Measurements from ENCODE around the gene SLC2A9. TPM values are rescaled to one million over a fixed set of nuclear protein-coding genes. Genes with fewer than 3 reads are reported as not detected.

SLC2A9 gene
- total and polyA plus RNA-seq, 2 of the 13 experiments (the other 11 are each of a cell fraction or from before 2014, with no cell fraction given): 36.2 to 42.3 TPM

DNA sequence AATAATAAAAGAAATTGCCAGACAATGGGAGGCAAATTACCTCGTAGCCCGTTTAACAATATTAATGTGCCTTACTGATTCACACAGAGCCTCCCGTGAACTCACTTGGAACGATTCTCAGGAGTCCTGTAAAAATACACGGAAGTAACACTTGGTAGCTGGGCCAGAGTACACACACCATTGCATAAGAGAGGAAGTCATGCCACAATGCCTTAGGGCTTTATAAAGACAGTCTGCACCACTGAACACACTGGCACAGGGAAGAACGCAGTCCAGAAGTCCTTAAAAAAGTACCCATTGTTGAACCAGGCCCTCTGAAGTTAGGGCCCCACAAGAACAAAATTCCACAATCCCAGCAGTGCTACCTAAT lies 15.1 kb downstream of the SLC2A9 start (continued):
- TF ChIP-seq, protein P1, sequence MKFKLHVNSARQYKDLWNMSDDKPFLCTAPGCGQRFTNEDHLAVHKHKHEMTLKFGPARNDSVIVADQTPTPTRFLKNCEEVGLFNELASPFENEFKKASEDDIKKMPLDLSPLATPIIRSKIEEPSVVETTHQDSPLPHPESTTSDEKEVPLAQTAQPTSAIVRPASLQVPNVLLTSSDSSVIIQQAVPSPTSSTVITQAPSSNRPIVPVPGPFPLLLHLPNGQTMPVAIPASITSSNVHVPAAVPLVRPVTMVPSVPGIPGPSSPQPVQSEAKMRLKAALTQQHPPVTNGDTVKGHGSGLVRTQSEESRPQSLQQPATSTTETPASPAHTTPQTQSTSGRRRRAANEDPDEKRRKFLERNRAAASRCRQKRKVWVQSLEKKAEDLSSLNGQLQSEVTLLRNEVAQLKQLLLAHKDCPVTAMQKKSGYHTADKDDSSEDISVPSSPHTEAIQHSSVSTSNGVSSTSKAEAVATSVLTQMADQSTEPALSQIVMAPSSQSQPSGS (CRISPR knock-in tag; IDR thresholded peaks at IDR 0.05): 0 out of 2 replicates have a peak, but pooled peaks have one; percentile 47
- TF ChIP-seq SAP130 (CRISPR knock-in tag; IDR thresholded peaks at IDR 0.05; ENCODE audit: low read depth): peak; percentile 87
- TF ChIP-seq MXD4 (CRISPR knock-in tag; IDR thresholded peaks at IDR 0.05): no peak
- TF ChIP-seq, protein P2, sequence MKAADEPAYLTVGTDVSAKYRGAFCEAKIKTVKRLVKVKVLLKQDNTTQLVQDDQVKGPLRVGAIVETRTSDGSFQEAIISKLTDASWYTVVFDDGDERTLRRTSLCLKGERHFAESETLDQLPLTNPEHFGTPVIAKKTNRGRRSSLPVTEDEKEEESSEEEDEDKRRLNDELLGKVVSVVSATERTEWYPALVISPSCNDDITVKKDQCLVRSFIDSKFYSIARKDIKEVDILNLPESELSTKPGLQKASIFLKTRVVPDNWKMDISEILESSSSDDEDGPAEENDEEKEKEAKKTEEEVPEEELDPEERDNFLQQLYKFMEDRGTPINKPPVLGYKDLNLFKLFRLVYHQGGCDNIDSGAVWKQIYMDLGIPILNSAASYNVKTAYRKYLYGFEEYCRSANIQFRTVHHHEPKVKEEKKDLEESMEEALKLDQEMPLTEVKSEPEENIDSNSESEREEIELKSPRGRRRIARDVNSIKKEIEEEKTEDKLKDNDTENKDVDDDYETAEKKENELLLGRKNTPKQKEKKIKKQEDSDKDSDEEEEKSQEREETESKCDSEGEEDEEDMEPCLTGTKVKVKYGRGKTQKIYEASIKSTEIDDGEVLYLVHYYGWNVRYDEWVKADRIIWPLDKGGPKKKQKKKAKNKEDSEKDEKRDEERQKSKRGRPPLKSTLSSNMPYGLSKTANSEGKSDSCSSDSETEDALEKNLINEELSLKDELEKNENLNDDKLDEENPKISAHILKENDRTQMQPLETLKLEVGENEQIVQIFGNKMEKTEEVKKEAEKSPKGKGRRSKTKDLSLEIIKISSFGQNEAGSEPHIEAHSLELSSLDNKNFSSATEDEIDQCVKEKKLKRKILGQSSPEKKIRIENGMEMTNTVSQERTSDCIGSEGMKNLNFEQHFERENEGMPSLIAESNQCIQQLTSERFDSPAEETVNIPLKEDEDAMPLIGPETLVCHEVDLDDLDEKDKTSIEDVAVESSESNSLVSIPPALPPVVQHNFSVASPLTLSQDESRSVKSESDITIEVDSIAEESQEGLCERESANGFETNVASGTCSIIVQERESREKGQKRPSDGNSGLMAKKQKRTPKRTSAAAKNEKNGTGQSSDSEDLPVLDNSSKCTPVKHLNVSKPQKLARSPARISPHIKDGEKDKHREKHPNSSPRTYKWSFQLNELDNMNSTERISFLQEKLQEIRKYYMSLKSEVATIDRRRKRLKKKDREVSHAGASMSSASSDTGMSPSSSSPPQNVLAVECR (CRISPR knock-in tag; IDR thresholded peaks at IDR 0.05; ENCODE audit: borderline replicate concordance): peak; percentile 61; the same call in 1 of the 2 replicates
- TF ChIP-seq, protein P3, sequence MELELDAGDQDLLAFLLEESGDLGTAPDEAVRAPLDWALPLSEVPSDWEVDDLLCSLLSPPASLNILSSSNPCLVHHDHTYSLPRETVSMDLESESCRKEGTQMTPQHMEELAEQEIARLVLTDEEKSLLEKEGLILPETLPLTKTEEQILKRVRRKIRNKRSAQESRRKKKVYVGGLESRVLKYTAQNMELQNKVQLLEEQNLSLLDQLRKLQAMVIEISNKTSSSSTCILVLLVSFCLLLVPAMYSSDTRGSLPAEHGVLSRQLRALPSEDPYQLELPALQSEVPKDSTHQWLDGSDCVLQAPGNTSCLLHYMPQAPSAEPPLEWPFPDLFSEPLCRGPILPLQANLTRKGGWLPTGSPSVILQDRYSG (CRISPR knock-in tag; IDR thresholded peaks at IDR 0.05): no peak
- no peak for TF ChIP-seq ZNF430 (CRISPR knock-in tag; IDR thresholded peaks at IDR 0.05)
- TF ChIP-seq, protein P4, sequence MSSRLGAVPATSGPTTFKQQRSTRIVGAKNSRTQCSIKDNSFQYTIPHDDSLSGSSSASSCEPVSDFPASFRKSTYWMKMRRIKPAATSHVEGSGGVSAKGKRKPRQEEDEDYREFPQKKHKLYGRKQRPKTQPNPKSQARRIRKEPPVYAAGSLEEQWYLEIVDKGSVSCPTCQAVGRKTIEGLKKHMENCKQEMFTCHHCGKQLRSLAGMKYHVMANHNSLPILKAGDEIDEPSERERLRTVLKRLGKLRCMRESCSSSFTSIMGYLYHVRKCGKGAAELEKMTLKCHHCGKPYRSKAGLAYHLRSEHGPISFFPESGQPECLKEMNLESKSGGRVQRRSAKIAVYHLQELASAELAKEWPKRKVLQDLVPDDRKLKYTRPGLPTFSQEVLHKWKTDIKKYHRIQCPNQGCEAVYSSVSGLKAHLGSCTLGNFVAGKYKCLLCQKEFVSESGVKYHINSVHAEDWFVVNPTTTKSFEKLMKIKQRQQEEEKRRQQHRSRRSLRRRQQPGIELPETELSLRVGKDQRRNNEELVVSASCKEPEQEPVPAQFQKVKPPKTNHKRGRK (CRISPR knock-in tag; IDR thresholded peaks at IDR 0.05): no peak
- TF ChIP-seq, protein P5, sequence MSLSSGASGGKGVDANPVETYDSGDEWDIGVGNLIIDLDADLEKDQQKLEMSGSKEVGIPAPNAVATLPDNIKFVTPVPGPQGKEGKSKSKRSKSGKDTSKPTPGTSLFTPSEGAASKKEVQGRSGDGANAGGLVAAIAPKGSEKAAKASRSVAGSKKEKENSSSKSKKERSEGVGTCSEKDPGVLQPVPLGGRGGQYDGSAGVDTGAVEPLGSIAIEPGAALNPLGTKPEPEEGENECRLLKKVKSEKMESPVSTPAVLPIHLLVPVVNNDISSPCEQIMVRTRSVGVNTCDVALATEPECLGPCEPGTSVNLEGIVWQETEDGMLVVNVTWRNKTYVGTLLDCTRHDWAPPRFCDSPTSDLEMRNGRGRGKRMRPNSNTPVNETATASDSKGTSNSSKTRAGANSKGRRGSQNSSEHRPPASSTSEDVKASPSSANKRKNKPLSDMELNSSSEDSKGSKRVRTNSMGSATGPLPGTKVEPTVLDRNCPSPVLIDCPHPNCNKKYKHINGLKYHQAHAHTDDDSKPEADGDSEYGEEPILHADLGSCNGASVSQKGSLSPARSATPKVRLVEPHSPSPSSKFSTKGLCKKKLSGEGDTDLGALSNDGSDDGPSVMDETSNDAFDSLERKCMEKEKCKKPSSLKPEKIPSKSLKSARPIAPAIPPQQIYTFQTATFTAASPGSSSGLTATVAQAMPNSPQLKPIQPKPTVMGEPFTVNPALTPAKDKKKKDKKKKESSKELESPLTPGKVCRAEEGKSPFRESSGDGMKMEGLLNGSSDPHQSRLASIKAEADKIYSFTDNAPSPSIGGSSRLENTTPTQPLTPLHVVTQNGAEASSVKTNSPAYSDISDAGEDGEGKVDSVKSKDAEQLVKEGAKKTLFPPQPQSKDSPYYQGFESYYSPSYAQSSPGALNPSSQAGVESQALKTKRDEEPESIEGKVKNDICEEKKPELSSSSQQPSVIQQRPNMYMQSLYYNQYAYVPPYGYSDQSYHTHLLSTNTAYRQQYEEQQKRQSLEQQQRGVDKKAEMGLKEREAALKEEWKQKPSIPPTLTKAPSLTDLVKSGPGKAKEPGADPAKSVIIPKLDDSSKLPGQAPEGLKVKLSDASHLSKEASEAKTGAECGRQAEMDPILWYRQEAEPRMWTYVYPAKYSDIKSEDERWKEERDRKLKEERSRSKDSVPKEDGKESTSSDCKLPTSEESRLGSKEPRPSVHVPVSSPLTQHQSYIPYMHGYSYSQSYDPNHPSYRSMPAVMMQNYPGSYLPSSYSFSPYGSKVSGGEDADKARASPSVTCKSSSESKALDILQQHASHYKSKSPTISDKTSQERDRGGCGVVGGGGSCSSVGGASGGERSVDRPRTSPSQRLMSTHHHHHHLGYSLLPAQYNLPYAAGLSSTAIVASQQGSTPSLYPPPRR (CRISPR knock-in tag; IDR thresholded peaks at IDR 0.05; ENCODE audit: borderline replicate concordance): peak; percentile 40; the same call in 1 of the 2 replicates
- peak; percentile 84 for TF ChIP-seq POGZ (CRISPR knock-in tag; IDR thresholded peaks at IDR 0.05)
- TF ChIP-seq, protein P6, sequence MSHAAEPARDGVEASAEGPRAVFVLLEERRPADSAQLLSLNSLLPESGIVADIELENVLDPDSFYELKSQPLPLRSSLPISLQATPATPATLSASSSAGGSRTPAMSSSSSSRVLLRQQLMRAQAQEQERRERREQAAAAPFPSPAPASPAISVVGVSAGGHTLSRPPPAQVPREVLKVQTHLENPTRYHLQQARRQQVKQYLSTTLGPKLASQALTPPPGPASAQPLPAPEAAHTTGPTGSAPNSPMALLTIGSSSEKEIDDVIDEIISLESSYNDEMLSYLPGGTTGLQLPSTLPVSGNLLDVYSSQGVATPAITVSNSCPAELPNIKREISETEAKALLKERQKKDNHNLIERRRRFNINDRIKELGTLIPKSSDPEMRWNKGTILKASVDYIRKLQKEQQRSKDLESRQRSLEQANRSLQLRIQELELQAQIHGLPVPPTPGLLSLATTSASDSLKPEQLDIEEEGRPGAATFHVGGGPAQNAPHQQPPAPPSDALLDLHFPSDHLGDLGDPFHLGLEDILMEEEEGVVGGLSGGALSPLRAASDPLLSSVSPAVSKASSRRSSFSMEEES (CRISPR knock-in tag; IDR thresholded peaks at IDR 0.05): peak; percentile 77
- peak; percentile 69; the same call in 1 of the 2 replicates for TF ChIP-seq RCOR2 (CRISPR knock-in tag; IDR thresholded peaks at IDR 0.05)
- TF ChIP-seq MEIS1 (CRISPR knock-in tag; IDR thresholded peaks at IDR 0.05; ENCODE audit: borderline replicate concordance): no peak
- TF ChIP-seq NR2C2 (CRISPR knock-in tag; IDR thresholded peaks at IDR 0.05; ENCODE audit: borderline replicate concordance): no peak
- peak; percentile 72 for TF ChIP-seq ZFX (CRISPR knock-in tag; IDR thresholded peaks at IDR 0.05; ENCODE audit: low read depth)

Measured in HepG2 (cell line).